ENCODE data around the gene GNAO1. TPM values are rescaled to one million over a fixed set of nuclear protein-coding genes. Genes with fewer than 3 reads are reported as not detected.

GNAO1 gene
- total RNA-seq, 1 donor from 2014 or later = 15.4 TPM

DNA sequence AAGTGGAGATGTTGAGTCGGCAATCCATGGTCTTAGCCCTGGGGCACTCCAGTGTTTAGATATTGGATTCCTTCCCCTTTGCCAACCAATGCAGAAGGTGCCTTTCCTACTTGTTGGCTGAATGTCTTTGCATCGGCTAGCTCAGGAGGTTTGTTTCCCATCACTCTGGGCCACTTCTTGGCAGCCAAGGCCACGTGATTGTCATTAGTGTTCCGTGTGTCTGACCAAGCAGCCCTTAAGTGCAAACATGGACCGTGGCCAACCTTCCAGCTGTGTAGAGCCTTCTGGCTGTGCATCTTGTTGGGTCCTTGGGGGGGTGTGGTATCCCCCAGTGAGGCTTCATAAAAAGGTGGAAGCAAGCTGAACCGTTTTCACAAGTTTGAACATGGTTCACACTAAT, 66.0 kb downstream of the GNAO1 start:
- H3K27ac ChIP-seq (replicated peaks) = peak overlapping the region; percentile 65
- peaks cover 90% of the 10 kb centered on the region for H3K4me1 ChIP-seq

DNA sequence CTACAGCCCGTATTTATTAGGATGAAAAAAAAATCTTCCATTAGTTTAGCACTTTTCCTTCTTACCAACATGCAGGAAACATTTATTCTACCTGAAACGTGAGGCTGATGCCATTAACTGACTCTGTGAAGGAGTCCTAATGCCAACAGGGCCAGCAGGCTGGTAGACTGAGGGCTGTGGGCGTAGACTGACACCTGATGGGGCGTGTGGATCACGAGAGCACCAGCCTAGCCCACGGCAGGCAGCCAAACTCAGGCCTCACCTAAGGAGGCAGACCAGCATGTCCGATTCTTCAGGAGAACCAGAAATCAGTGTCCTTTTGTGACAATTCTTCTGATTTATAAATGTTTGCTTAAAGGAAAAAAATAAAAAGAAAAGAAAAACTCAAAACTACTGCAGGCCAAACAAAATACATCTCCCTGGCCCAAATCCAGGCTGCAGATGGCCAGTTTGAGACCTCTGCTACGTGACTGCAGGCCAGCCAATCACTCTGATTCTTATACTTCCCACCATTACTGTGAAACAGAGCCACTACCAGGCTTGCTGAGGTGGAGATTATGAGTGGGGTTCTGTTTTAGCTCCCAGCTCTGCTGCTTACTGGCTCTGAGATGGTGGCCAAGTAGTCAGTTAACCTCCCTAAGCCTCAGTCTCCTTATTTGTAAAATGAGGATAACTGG, 66.5 kb downstream of the GNAO1 start:
- Histone ChIP-seq H3K36me3 (no peaks in the 10 kb centered on the region), H3K27me3 (ENCODE audit: low read depth) (no peaks in the 10 kb centered on the region), H3K27ac (replicated peaks) (peak overlapping the region; percentile 65), H3K4me3 (no peak overlapping the region), H3K9me3 (replicated peaks) (no peaks in the 10 kb centered on the region), H3K4me1 (peaks cover 87% of the 10 kb centered on the region)
- intact Hi-C loops (cut with micrococcal nuclease) = no loop called here
- no peak for DNase-seq
- TF ChIP-seq, protein P1, sequence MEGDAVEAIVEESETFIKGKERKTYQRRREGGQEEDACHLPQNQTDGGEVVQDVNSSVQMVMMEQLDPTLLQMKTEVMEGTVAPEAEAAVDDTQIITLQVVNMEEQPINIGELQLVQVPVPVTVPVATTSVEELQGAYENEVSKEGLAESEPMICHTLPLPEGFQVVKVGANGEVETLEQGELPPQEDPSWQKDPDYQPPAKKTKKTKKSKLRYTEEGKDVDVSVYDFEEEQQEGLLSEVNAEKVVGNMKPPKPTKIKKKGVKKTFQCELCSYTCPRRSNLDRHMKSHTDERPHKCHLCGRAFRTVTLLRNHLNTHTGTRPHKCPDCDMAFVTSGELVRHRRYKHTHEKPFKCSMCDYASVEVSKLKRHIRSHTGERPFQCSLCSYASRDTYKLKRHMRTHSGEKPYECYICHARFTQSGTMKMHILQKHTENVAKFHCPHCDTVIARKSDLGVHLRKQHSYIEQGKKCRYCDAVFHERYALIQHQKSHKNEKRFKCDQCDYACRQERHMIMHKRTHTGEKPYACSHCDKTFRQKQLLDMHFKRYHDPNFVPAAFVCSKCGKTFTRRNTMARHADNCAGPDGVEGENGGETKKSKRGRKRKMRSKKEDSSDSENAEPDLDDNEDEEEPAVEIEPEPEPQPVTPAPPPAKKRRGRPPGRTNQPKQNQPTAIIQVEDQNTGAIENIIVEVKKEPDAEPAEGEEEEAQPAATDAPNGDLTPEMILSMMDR (IDR thresholded peaks at IDR 0.05; ENCODE audit: borderline replicate concordance) = no peak

More for the DNA sequence above, 66.0 kb downstream of the GNAO1 start:
- TF ChIP-seq, protein P1 (IDR thresholded peaks at IDR 0.05; ENCODE audit: borderline replicate concordance) = no peak
- H3K4me3 ChIP-seq = no peak overlapping the region
- H3K27me3 ChIP-seq (ENCODE audit: low read depth) = no peaks in the 10 kb centered on the region
- H3K36me3 ChIP-seq = no peaks in the 10 kb centered on the region
- H3K9me3 ChIP-seq (replicated peaks) = no peaks in the 10 kb centered on the region
- intact Hi-C loops (cut with micrococcal nuclease) = no loop called here
- peak; percentile 81 for DNase-seq

DNA sequence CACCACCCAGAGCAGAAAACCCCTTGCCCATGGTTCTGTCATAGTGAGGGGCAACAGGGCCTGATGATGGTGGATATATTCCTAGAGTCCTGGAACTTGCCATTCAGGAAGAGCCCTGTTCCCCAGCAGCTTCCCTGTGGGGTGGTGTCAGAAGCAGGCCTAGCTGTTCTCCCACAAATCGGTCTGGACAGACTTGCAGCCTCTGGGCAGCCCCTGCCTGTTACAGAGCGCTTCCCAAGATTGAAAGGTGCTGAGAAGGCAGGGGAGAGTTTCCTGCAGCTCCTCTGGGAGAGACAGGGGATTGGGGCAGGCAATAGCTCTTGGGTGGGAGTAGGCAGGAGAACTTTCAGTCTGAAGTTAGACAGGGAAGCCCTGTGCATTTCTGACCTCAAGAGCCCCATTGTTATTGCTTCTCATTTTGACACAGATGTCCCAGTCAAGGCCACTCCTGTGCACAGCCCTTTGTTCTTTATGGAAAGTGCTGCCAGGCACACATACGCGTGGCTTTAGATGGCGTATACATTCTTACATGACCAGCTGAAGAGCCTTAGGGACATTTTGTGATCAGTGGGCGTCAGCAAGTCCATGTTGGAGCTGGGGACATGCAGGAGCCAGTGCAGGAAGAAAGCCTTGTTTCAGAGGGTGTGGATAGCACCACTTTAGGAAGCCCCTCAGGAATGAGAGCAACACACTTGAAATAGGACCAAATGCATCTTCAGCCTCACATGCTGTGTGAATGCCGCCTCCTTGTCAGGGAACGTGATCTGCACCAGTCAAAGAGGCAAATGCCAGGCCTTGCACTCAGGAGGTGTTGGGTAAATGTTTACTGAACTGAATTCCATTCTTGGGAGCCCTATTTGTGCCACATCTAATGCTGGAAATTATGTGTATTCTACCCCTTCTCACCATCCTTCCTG, 67.5 kb downstream of the GNAO1 start:
- Histone ChIP-seq H3K36me3 (no peaks in the 10 kb centered on the region), H3K27me3 (ENCODE audit: low read depth) (no peaks in the 10 kb centered on the region), H3K4me3 (no peak overlapping the region), H3K9me3 (replicated peaks) (no peaks in the 10 kb centered on the region), H3K4me1 (peaks cover 82% of the 10 kb centered on the region), H3K27ac (replicated peaks) (peak overlapping the region; percentile 65)
- intact Hi-C loops (cut with micrococcal nuclease) = no loop called here
- TF ChIP-seq, protein P1 (IDR thresholded peaks at IDR 0.05; ENCODE audit: borderline replicate concordance) = no peak
- DNase-seq = no peak

DNA sequence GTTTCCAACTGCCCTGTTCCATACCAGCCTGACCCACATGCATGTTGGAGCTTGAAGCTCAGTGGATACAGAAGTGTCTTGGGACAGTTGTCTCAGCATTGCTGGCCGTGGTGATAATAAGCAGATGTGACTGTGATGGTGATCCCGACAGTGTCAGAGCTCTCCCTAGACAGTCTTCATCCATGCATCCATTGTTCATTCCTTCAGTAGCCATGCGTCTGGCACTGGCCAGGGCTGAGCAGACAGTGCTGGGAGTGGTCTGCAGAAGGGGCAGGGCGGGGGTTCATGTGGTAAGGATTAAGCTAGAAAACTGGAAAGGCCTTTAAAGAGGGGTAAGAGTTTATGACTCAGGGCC, 68.1 kb downstream of the GNAO1 start:
- Histone ChIP-seq H3K27ac (replicated peaks) (peak overlapping the region; percentile 65), H3K36me3 (no peaks in the 10 kb centered on the region), H3K27me3 (ENCODE audit: low read depth) (no peaks in the 10 kb centered on the region), H3K4me1 (peaks cover 82% of the 10 kb centered on the region), H3K4me3 (no peak overlapping the region), H3K9me3 (replicated peaks) (no peaks in the 10 kb centered on the region)
- DNase-seq = no peak
- TF ChIP-seq, protein P1 (IDR thresholded peaks at IDR 0.05; ENCODE audit: borderline replicate concordance) = no peak
- intact Hi-C loops (cut with micrococcal nuclease) = no loop called here

DNA sequence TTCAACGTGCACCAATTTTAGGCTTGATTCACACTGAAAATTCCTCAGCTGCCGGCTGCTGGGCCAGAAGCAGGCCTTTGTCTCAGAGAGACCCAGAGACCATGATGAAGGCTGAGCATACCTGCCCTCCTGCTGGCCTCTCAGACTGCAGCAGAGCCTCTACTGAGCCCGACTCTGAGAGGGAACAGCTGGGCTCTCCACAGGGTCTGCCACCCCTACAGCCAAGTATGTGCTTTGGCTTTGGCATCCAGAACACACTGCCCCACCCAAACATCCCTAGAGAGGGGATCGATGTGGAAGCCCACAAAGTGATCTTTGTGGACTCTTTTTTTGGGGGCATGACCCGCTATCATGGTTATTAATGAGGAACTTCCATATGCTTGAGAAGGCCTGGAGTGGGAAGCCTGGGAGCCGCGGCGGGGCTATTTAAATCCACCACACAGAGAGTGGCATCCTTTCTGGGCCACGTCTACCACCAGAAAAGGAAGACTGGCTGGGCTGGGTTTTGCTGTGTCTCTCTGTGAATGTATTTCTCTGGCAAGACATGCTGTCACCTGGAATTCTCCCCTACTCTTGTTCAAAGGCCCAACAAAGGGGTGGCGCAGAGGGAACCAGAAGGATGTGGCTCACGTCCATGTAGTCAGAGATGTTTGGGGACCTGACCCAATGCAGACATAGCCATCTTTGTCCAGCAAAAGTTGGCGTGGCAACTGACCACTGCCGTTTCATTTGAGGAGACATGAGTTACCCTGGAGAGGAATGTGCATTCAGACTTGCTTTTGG, 69.3 kb downstream of the GNAO1 start:
- peaks cover 80% of the 10 kb centered on the region for H3K4me1 ChIP-seq
- TF ChIP-seq, protein P1 (IDR thresholded peaks at IDR 0.05; ENCODE audit: borderline replicate concordance) = no peak
- intact Hi-C loops (cut with micrococcal nuclease) = no loop called here

More for the DNA sequence above, 69.3 kb downstream of the GNAO1 start:
- Histone ChIP-seq H3K27ac (replicated peaks) (no peak overlapping the region), H3K36me3 (no peaks in the 10 kb centered on the region), H3K9me3 (replicated peaks) (no peaks in the 10 kb centered on the region), H3K4me3 (no peak overlapping the region), H3K27me3 (ENCODE audit: low read depth) (no peaks in the 10 kb centered on the region)
- DNase-seq = no peak

All from left ventricle myocardium inferior (tissue), 1 donor.